ENCODE data around the gene NEDD4L. TPM values are rescaled to one million over a fixed set of nuclear protein-coding genes. Genes with fewer than 3 reads are reported as not detected.
"Not testable (repeated sequence)": the region's sequence is repeated elsewhere in the genome, so short reads cannot be mapped to it uniquely, and the experiment has no call there.

The NEDD4L gene
- total RNA-seq, 1 donor from 2014 or later = 60.2 TPM

GRCh38 chr18:58413667-58414628 lies 369.9 kb downstream of the NEDD4L start:
- DNase-seq (ENCODE audit: low spot score) = no peak

GRCh38 chr18:58416014-58416703 lies 372.1 kb downstream of the NEDD4L start:
- no peak for DNase-seq (ENCODE audit: low spot score)

- peak; percentile 38 for DNase-seq (ENCODE audit: low spot score)
These were observed 373.0 kb downstream of the NEDD4L start for GRCh38 chr18:58416704-58417683.

- no peak for DNase-seq (ENCODE audit: low spot score)
These were observed 373.7 kb downstream of the NEDD4L start for GRCh38 chr18:58417752-58418151.

- no peak for DNase-seq (ENCODE audit: low spot score)
These were observed 374.3 kb downstream of the NEDD4L start for GRCh38 chr18:58418361-58418760.

GRCh38 chr18:58419587-58420199 lies 375.7 kb downstream of the NEDD4L start:
- no peak for DNase-seq (ENCODE audit: low spot score)

GRCh38 chr18:58426611-58427010 lies 382.6 kb downstream of the NEDD4L start:
- DNase-seq (ENCODE audit: low spot score) = no peak

GRCh38 chr18:58427321-58427720 lies 383.3 kb downstream of the NEDD4L start:
- no peak for DNase-seq (ENCODE audit: low spot score)

GRCh38 chr18:58429442-58429841 lies 385.4 kb downstream of the NEDD4L start:
- DNase-seq (ENCODE audit: low spot score) = peak; percentile 17

- DNase-seq (ENCODE audit: low spot score) = no peak
These were observed 387.2 kb downstream of the NEDD4L start for GRCh38 chr18:58431215-58431614.

- DNase-seq (ENCODE audit: low spot score) = no peak
These were observed 388.2 kb downstream of the NEDD4L start for GRCh38 chr18:58432050-58432727.

- DNase-seq (ENCODE audit: low spot score) = not testable (repeated sequence)
These were observed 391.4 kb downstream of the NEDD4L start for GRCh38 chr18:58435221-58436005.

- DNase-seq (ENCODE audit: low spot score) = peak; percentile 64
These were observed 394.3 kb downstream of the NEDD4L start for GRCh38 chr18:58438161-58438957.

GRCh38 chr18:58438958-58439300 lies 394.9 kb downstream of the NEDD4L start:
- DNase-seq (ENCODE audit: low spot score) = no peak

GRCh38 chr18:58443671-58444070 lies 399.6 kb downstream of the NEDD4L start:
- no peak for DNase-seq (ENCODE audit: low spot score)

- DNase-seq (ENCODE audit: low spot score) = no peak
These were observed 402.5 kb downstream of the NEDD4L start for GRCh38 chr18:58446391-58447060.

GRCh38 chr18:58447402-58448095 lies 403.5 kb downstream of the NEDD4L start:
- peak; percentile 82 for DNase-seq (ENCODE audit: low spot score)

GRCh38 chr18:58449464-58449863 lies 405.4 kb downstream of the NEDD4L start:
- no peak for DNase-seq (ENCODE audit: low spot score)

Data from umbilical cord (tissue), 2 donors.